Lower leg skin (tissue), 3 donors: ENCODE data around the gene ZSCAN20.

Experiments
- POLR2A ChIP-seq, 2 donors: fragments of 450-650 bp; IDR thresholded peaks; one replicate each; pipeline ENCODE4 v1.6.1; 2016 to 2017; ENCODE audit warnings: antibody characterized with exemption in 2 of 2, mild to moderate bottlenecking in 1 of 2, moderate library complexity in 1 of 2
- TF ChIP-seq, protein P1 (sequence below), 3 donors: fragments of 450-650 bp; IDR thresholded peaks; one replicate each; pipeline ENCODE4 v1.5.1; 2016; ENCODE audit warnings: antibody characterized with exemption in 3 of 3, mild to moderate bottlenecking in 3 of 3, moderate library complexity in 2 of 3

DNA sequence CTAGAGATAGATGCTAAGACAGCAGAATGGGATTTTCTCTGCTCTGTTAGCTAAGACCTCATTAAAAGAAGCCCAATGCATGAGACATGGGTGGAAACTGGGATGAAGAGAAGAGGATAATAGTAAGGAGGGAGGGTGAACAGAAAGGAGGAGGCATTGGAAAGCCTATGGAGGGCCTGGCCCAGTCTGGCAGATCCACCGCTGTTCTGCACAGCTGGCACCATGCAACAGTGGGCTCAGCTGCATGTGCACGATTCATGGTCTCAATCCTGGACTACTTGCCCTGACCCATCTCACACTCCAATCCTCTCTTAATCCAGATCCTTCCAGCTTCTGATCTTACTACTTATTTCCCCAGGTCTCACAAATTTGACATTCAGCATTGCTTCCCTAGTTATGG, 43.8 kb upstream of the ZSCAN20 start:
- TF ChIP-seq, protein P1, sequence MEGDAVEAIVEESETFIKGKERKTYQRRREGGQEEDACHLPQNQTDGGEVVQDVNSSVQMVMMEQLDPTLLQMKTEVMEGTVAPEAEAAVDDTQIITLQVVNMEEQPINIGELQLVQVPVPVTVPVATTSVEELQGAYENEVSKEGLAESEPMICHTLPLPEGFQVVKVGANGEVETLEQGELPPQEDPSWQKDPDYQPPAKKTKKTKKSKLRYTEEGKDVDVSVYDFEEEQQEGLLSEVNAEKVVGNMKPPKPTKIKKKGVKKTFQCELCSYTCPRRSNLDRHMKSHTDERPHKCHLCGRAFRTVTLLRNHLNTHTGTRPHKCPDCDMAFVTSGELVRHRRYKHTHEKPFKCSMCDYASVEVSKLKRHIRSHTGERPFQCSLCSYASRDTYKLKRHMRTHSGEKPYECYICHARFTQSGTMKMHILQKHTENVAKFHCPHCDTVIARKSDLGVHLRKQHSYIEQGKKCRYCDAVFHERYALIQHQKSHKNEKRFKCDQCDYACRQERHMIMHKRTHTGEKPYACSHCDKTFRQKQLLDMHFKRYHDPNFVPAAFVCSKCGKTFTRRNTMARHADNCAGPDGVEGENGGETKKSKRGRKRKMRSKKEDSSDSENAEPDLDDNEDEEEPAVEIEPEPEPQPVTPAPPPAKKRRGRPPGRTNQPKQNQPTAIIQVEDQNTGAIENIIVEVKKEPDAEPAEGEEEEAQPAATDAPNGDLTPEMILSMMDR (IDR thresholded peaks at IDR 0.05): no peak
- no peak for TF ChIP-seq POLR2A (IDR thresholded peaks at IDR 0.05)
